ENCODE measurements around the gene SUSD4. TPM values are rescaled to one million over a fixed set of nuclear protein-coding genes. Genes with fewer than 3 reads are reported as not detected.

Gene SUSD4
- total and polyA plus RNA-seq, 12 donors, result 1.5 to 26.9 (median 7.0) TPM

DNA sequence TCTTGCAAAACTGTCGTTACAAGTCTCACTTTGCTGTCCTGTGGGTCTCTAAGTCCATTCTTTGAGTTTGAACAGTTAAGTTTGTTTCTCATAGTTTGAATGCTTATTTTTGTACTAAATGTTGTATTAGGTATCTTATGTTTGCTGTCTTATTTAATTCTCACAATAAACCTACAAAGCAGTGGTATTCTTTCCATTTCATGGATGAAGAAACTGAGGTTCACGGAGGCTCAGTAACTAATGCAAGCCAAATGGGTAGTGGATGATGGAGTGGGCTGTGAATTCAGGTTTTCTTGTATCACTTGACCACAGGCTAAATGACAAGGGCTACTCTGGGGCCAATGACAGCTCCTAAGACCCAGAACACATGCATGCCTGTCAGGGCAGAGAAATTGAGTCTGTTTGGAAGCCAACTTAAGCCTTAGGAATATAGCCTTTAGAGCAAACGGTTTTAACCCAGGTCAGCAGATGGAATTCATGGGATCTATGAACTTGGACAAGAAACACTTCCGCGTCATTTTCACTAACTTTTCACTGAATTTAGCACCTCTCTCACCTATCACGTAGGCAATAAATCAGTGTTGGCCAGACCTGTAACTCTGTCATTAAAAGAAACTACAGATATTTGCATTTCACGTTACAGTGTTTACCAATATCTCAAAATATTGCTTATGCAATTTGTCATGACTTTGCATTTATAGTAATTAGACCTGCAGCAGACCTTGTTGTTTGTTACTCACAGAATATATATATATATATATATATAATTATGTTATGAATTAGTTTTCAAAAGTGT lies 153.8 kb downstream of the SUSD4 start:
- intact Hi-C loops (cut with DNase I), result no loop called here
- Histone ChIP-seq H3K36me3 (replicated peaks in 1 of 2) (no peaks in the 10 kb centered on the region), H3K27ac (no peak overlapping the region), H3K9me3 (replicated peaks in 1 of 3) (no peaks in the 10 kb centered on the region), H3K4me3 (no peak overlapping the region), H3K4me1 (replicated peaks in 1 of 2) (no peaks in the 10 kb centered on the region), H3K27me3 (no peaks in the 10 kb centered on the region)
- no peak for TF ChIP-seq POLR2A (IDR thresholded peaks at IDR 0.05)
- TF ChIP-seq, protein P1, sequence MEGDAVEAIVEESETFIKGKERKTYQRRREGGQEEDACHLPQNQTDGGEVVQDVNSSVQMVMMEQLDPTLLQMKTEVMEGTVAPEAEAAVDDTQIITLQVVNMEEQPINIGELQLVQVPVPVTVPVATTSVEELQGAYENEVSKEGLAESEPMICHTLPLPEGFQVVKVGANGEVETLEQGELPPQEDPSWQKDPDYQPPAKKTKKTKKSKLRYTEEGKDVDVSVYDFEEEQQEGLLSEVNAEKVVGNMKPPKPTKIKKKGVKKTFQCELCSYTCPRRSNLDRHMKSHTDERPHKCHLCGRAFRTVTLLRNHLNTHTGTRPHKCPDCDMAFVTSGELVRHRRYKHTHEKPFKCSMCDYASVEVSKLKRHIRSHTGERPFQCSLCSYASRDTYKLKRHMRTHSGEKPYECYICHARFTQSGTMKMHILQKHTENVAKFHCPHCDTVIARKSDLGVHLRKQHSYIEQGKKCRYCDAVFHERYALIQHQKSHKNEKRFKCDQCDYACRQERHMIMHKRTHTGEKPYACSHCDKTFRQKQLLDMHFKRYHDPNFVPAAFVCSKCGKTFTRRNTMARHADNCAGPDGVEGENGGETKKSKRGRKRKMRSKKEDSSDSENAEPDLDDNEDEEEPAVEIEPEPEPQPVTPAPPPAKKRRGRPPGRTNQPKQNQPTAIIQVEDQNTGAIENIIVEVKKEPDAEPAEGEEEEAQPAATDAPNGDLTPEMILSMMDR (IDR thresholded peaks at IDR 0.05), result no peak
- 79 to 91% (median 84%) methylated on average over 7 of the region's 7 CpGs for WGBS, 4 donors
- DNase-seq, result no peak

DNA sequence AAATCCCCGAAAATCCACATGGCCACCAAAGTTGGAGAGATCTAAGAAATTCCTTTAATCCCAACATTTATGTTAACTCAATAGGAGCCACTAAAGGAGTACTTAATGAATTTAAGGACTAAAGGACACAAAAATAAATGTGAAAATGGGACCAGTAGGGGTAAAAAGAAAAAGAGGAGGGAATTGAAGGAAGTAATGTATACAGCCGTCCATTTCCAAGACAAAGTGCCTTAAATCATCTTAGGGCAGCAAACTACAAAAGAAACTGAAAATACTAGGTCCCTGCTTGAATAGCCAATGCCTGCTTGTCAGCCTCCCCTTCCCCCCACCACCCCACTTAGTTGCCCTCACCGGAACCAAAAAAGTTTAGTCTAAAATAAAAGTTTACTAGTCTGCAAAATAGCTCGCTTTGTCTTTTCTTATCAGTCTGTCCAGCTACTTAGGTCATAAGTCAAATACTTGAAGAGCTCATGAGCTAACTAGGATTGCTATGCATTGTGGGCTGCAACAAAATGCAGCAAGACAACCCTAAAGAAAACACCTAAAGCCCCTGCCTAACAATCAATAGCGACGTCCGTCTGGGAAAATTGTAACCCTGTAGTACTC lies 154.6 kb downstream of the SUSD4 start:
- H3K36me3 ChIP-seq (replicated peaks in 1 of 2), result no peaks in the 10 kb centered on the region
- TF ChIP-seq, protein P1 (IDR thresholded peaks at IDR 0.05), result no peak
- no peak for TF ChIP-seq POLR2A (IDR thresholded peaks at IDR 0.05)
- 64 to 78% (median 70%) methylated on average over 7 of the region's 7 CpGs for WGBS, 4 donors
- no peak for DNase-seq
- H3K9me3 ChIP-seq (replicated peaks in 1 of 3), result no peaks in the 10 kb centered on the region
- H3K27me3 ChIP-seq, result no peaks in the 10 kb centered on the region
- H3K4me3 ChIP-seq, result no peak overlapping the region
- intact Hi-C loops (cut with DNase I), result no loop called here
- H3K4me1 ChIP-seq (replicated peaks in 1 of 2), result no peaks in the 10 kb centered on the region
- H3K27ac ChIP-seq, result no peak overlapping the region

GRCh38 chr1:223208164-223209076 lies 155.6 kb downstream of the SUSD4 start:
- Histone ChIP-seq H3K36me3 (replicated peaks in 1 of 2) (no peaks in the 10 kb centered on the region), H3K4me1 (replicated peaks in 1 of 2) (no peaks in the 10 kb centered on the region), H3K27ac (no peak overlapping the region), H3K27me3 (no peaks in the 10 kb centered on the region), H3K4me3 (no peak overlapping the region), H3K9me3 (replicated peaks in 1 of 3) (no peaks in the 10 kb centered on the region)
- TF ChIP-seq, protein P1 (IDR thresholded peaks at IDR 0.05), result no peak
- no peak for TF ChIP-seq POLR2A (IDR thresholded peaks at IDR 0.05)
- DNase-seq, result no peak
- intact Hi-C loops (cut with DNase I), result no loop called here
- WGBS, 4 donors, result 77 to 86% (median 82%) methylated on average over 13 of the region's 13 CpGs

Data from adrenal gland (tissue), 12 donors.